Fibroblast of the aortic adventitia (primary cell): ENCODE measurements around the gene CIAO2A. TPM values are rescaled to one million over a fixed set of nuclear protein-coding genes. Genes with fewer than 3 reads are reported as not detected.
"Not testable (repeated sequence)": the region's sequence is repeated elsewhere in the genome, so short reads cannot be mapped to it uniquely, and the experiment has no call there.

Experiments used
- DNase-seq: peaks from one replicate; pipeline ENCODE4 v3.0.0-alpha.2; 2010; ENCODE audit warnings: low read depth
- H3K4me3 ChIP-seq: 2 replicates; pipeline ENCODE4 v1.5.1; 2011; ENCODE audit warnings: low read depth, mild to moderate bottlenecking, control low read depth, low read length, moderate library complexity
- CTCF ChIP-seq: IDR thresholded peaks from 2 replicates; pipeline ENCODE4 v1.5.1; 2011; ENCODE audit warnings: mild to moderate bottlenecking, low read length, control low read depth, inconsistent platforms; ENCODE audit not compliant: insufficient read depth
- total RNA-seq: library from RNA; depleted of rRNA; stranded (reverse); fragments of >200 nt; gene quantifications from 2 replicates; pipeline ENCODE4 v1.2.3, GENCODE V29; 2012; ENCODE audit warnings: low replicate concordance

Gene CIAO2A
- total RNA-seq, 1 donor = 57.5 TPM

- TF ChIP-seq CTCF = no peak
These were observed 593 bp downstream of the CIAO2A start for GRCh38 chr15:64092864-64093626.

GRCh38 chr15:64092075-64092820, 1.4 kb downstream of the CIAO2A start:
- H3K4me3 ChIP-seq = peak overlapping the region; percentile 96
- TF ChIP-seq CTCF = no peak
- DNase-seq = no peak

More at GRCh38 chr15:64092864-64093626, 593 bp downstream of the CIAO2A start:
- peak overlapping the region; percentile 96 for H3K4me3 ChIP-seq
- peak; percentile 55 for DNase-seq

- TF ChIP-seq CTCF = no peak
- DNase-seq = no peak
- H3K4me3 ChIP-seq = no peak overlapping the region
These were observed 3.1 kb downstream of the CIAO2A start for GRCh38 chr15:64090527-64090926.

- no peak for TF ChIP-seq CTCF
- DNase-seq = no peak
- H3K4me3 ChIP-seq = no peak overlapping the region
These were observed 3.9 kb downstream of the CIAO2A start for GRCh38 chr15:64089543-64090280.

GRCh38 chr15:64082757-64083156, 10.9 kb downstream of the CIAO2A start:
- no peak for DNase-seq
- TF ChIP-seq CTCF = no peak
- H3K4me3 ChIP-seq = no peak overlapping the region

GRCh38 chr15:64073496-64073895, 20.1 kb downstream of the CIAO2A start:
- DNase-seq, H3K4me3 ChIP-seq: not testable (repeated sequence)

GRCh38 chr15:64072812-64073211, 20.8 kb downstream of the CIAO2A start:
- H3K4me3 ChIP-seq = no peak overlapping the region
- no peak for DNase-seq
- TF ChIP-seq CTCF = no peak
